AG04450 (cell line): ENCODE data around the gene MYO10. TPM values are rescaled to one million over a fixed set of nuclear protein-coding genes. Genes with fewer than 3 reads are reported as not detected.

ENCODE experiments used
- CTCF ChIA-PET: fragments of 300-600, 350-600 bp; formaldehyde crosslinking; extraction: SDS; loops from one replicate; lab custom pipeline; 2022; ENCODE audit warnings: antibody characterized with exemption, inconsistent platforms; lab: Charles Lee
- POLR2A ChIA-PET: fragments of 350-600 bp; formaldehyde crosslinking; extraction: SDS; loops from one replicate; lab custom pipeline; 2021; ENCODE audit warnings: antibody characterized with exemption, inconsistent platforms; lab: Yijun Ruan, JAX
- DNase-seq: peaks from one replicate; pipeline ENCODE4 v3.0.0-alpha.2; 2011; ENCODE audit warnings: low read depth, low spot score
- H3K27ac ChIP-seq: one replicate; pipeline ENCODE4 v1.5.1; 2012; ENCODE audit warnings: low read depth, low read length, control low read depth
- H3K27me3 ChIP-seq: one replicate; pipeline ENCODE4 v1.6.0; 2012; ENCODE audit warnings: low read length; ENCODE audit not compliant: control insufficient read depth, insufficient read depth
- H3K4me3 ChIP-seq: 2 replicates; pipeline ENCODE4 v1.5.1; 2011; ENCODE audit warnings: mild to moderate bottlenecking, low read depth, low read length, control low read depth
- H3K9me3 ChIP-seq: 2 replicates; pipeline ENCODE4 v1.5.1; 2012; ENCODE audit warnings: low read length; ENCODE audit not compliant: control insufficient read depth, insufficient read depth
- CTCF ChIP-seq: IDR thresholded peaks from 2 replicates; pipeline ENCODE4 v1.5.1; 2011; ENCODE audit warnings: low read depth, low read length, control low read depth, inconsistent platforms
- polyA plus RNA-seq: library from polyadenylated mRNA; depleted of rRNA; stranded (reverse); fragments of >200 nt; gene quantifications from 2 replicates; pipeline ENCODE4 v1.2.3, GENCODE V29; 2011

The MYO10 gene
- polyA plus RNA-seq, 1 experiment = 37.0 TPM

GRCh38 chr5:16737620-16738364 lies 198.3 kb downstream of the MYO10 start:
- no peak for DNase-seq
- ChIA-PET POLR2A (no interaction called here), CTCF (interaction anchor here (0.7 to 1.4 kb wide), 3 partner anchors 47 to 453 kb away, joined by 3 to 4 read pairs (median 3); no protein-coding TSS in a partner anchor)
- H3K27ac ChIP-seq = peak overlapping the region; percentile 34
- no peak overlapping the region for H3K4me3 ChIP-seq
- no peaks in the 10 kb centered on the region for H3K9me3 ChIP-seq
- TF ChIP-seq CTCF = no peak
- no peaks in the 10 kb centered on the region for H3K27me3 ChIP-seq

GRCh38 chr5:16737209-16737608 lies 198.9 kb downstream of the MYO10 start:
- Histone ChIP-seq H3K9me3 (no peaks in the 10 kb centered on the region), H3K27ac (no peak overlapping the region), H3K27me3 (no peaks in the 10 kb centered on the region), H3K4me3 (no peak overlapping the region)
- DNase-seq = no peak
- ChIA-PET CTCF (interaction anchor here (0.7 to 1.4 kb wide), 3 partner anchors 46 to 454 kb away, joined by 3 to 4 read pairs (median 3); no protein-coding TSS in a partner anchor), POLR2A (no interaction called here)
- TF ChIP-seq CTCF = no peak

GRCh38 chr5:16736158-16736995 lies 199.7 kb downstream of the MYO10 start:
- no peak for TF ChIP-seq CTCF
- H3K4me3 ChIP-seq = no peak overlapping the region
- ChIA-PET POLR2A (interaction anchor here (0.7 kb wide), 1 partner anchor 13 kb away, joined by 6 read pairs; no protein-coding TSS in a partner anchor), CTCF (interaction anchor here (1.3 kb wide), 1 partner anchor 397 kb away, joined by 3 read pairs; no protein-coding TSS in a partner anchor)
- no peaks in the 10 kb centered on the region for H3K27me3 ChIP-seq
- peak overlapping the region; percentile 81 for H3K27ac ChIP-seq
- DNase-seq = peak; percentile 54
- no peaks in the 10 kb centered on the region for H3K9me3 ChIP-seq

- DNase-seq = no peak
- ChIA-PET CTCF (interaction anchor here (0.9 kb wide), 1 partner anchor 454 kb away, joined by 3 read pairs; no protein-coding TSS in a partner anchor), POLR2A (interaction anchor here (0.7 kb wide), 1 partner anchor 14 kb away, joined by 6 read pairs; no protein-coding TSS in a partner anchor)
- H3K27me3 ChIP-seq = no peaks in the 10 kb centered on the region
- TF ChIP-seq CTCF = no peak
- no peak overlapping the region for H3K4me3 ChIP-seq
- no peaks in the 10 kb centered on the region for H3K9me3 ChIP-seq
- H3K27ac ChIP-seq = peak overlapping the region; percentile 81
Measured at GRCh38 chr5:16735101-16736060, 200.7 kb downstream of the MYO10 start.
